Glutamatergic neuron (in vitro differentiated cells): ENCODE data around the gene CARMIL1. TPM values are rescaled to one million over a fixed set of nuclear protein-coding genes. Genes with fewer than 3 reads are reported as not detected.

Experiments
- DNase-seq: peaks from one replicate; pipeline ENCODE4 v3.0.0; 2022
- H3K27ac Mint-ChIP-seq: one replicate; pipeline ENCODE4 v1.8.0; 2020; ENCODE audit warnings: mild to moderate bottlenecking, mixed read lengths, inconsistent platforms; ENCODE audit not compliant: unreplicated experiment
- H3K27me3 Mint-ChIP-seq: one replicate; pipeline ENCODE4 v1.8.0; 2020; ENCODE audit warnings: mild to moderate bottlenecking, moderate library complexity, mixed read lengths, inconsistent platforms; ENCODE audit not compliant: unreplicated experiment
- H3K36me3 Mint-ChIP-seq: one replicate; pipeline ENCODE4 v1.8.0; 2020; ENCODE audit warnings: mild to moderate bottlenecking, mixed read lengths, inconsistent platforms; ENCODE audit not compliant: unreplicated experiment
- H3K4me1 Mint-ChIP-seq: one replicate; pipeline ENCODE4 v1.8.0; 2020; ENCODE audit warnings: mild to moderate bottlenecking, low read depth, mixed read lengths, inconsistent platforms; ENCODE audit not compliant: unreplicated experiment
- H3K4me3 Mint-ChIP-seq: one replicate; pipeline ENCODE4 v1.8.0; 2020; ENCODE audit warnings: mild to moderate bottlenecking, mixed read lengths, inconsistent platforms; ENCODE audit not compliant: unreplicated experiment
- H3K9me3 Mint-ChIP-seq: one replicate; pipeline ENCODE4 v1.8.0; 2020; ENCODE audit warnings: mild to moderate bottlenecking, moderate library complexity, mixed read lengths, inconsistent platforms; ENCODE audit not compliant: unreplicated experiment
- CTCF ChIP-seq: fragments of 200-600 bp; sonication (generic); IDR thresholded peaks from one replicate; pipeline ENCODE4 v1.5.0; 2021; ENCODE audit not compliant: partially characterized antibody, unreplicated experiment
- total RNA-seq: library from RNA; stranded (reverse); fragmentation: NEBNext Ultra II Directional; extraction: Animal tissue kit (Norgen Biotek cat#: 25700); gene quantifications from one replicate; pipeline ENCODE4 v1.2.1, GENCODE V29; 2021; ENCODE audit not compliant: unreplicated experiment

CARMIL1 gene
- total RNA-seq, 1 donor from 2014 or later: 4.8 TPM

- H3K27me3 Mint-ChIP-seq: no peaks in the 10 kb centered on the region
- H3K36me3 Mint-ChIP-seq: no peaks in the 10 kb centered on the region
- no peak overlapping the region for H3K4me3 Mint-ChIP-seq
Measured at GRCh38 chr6:25413207-25413905, 134.2 kb downstream of the CARMIL1 start.

GRCh38 chr6:25414168-25414567, 135.0 kb downstream of the CARMIL1 start:
- peaks cover 3% of the 10 kb centered on the region for H3K4me1 Mint-ChIP-seq
- DNase-seq: no peak

More at GRCh38 chr6:25413207-25413905, 134.2 kb downstream of the CARMIL1 start:
- no peaks in the 10 kb centered on the region for H3K9me3 Mint-ChIP-seq
- DNase-seq: no peak
- TF ChIP-seq CTCF: no peak
- H3K4me1 Mint-ChIP-seq: peaks cover 3% of the 10 kb centered on the region
- no peak overlapping the region for H3K27ac Mint-ChIP-seq

GRCh38 chr6:25414755-25415154, 135.6 kb downstream of the CARMIL1 start:
- Mint-ChIP-seq H3K4me1 (peaks cover 3% of the 10 kb centered on the region), H3K27ac (no peak overlapping the region), H3K9me3 (no peaks in the 10 kb centered on the region), H3K36me3 (no peaks in the 10 kb centered on the region), H3K4me3 (no peak overlapping the region), H3K27me3 (no peaks in the 10 kb centered on the region)
- DNase-seq: no peak
- TF ChIP-seq CTCF: no peak

More at GRCh38 chr6:25414168-25414567, 135.0 kb downstream of the CARMIL1 start:
- Mint-ChIP-seq H3K27me3 (no peaks in the 10 kb centered on the region), H3K9me3 (no peaks in the 10 kb centered on the region), H3K27ac (no peak overlapping the region), H3K4me3 (no peak overlapping the region), H3K36me3 (no peaks in the 10 kb centered on the region)
- no peak for TF ChIP-seq CTCF

GRCh38 chr6:25415274-25415673, 136.1 kb downstream of the CARMIL1 start:
- TF ChIP-seq CTCF: no peak
- Mint-ChIP-seq H3K4me1 (peaks cover 3% of the 10 kb centered on the region), H3K9me3 (peaks cover 2% of the 10 kb centered on the region), H3K4me3 (no peak overlapping the region), H3K27me3 (no peaks in the 10 kb centered on the region), H3K36me3 (peaks cover 4% of the 10 kb centered on the region), H3K27ac (no peak overlapping the region)
- no peak for DNase-seq

GRCh38 chr6:25415701-25416100, 136.5 kb downstream of the CARMIL1 start:
- H3K27ac Mint-ChIP-seq: no peak overlapping the region
- H3K27me3 Mint-ChIP-seq: no peaks in the 10 kb centered on the region
- H3K4me3 Mint-ChIP-seq: no peak overlapping the region
- no peak for TF ChIP-seq CTCF
- peaks cover 3% of the 10 kb centered on the region for H3K4me1 Mint-ChIP-seq
- peaks cover 2% of the 10 kb centered on the region for H3K9me3 Mint-ChIP-seq
- H3K36me3 Mint-ChIP-seq: peaks cover 8% of the 10 kb centered on the region
- no peak for DNase-seq
